PC-9 (cell line): ENCODE results near the gene PLOD3. TPM values are rescaled to one million over a fixed set of nuclear protein-coding genes. Genes with fewer than 3 reads are reported as not detected.

Experiments used
- BruUV-seq: library from RNA; stranded (reverse); fragments of 400-500 nt; replicated peaks from 2 replicates; lab custom pipeline; 2021; lab: Mats Ljungman, UMichigan
- CTCF ChIA-PET: fragments of 300-600 bp; sonication (Branson Sonifier 250); formaldehyde crosslinking; loops from one replicate; lab custom pipeline; 2022; ENCODE audit warnings: antibody characterized with exemption; lab: Charles Lee
- POLR2A ChIA-PET: fragments of 300-600 bp; sonication (Branson Sonifier 250); formaldehyde crosslinking; loops from one replicate; lab custom pipeline; 2022; ENCODE audit warnings: antibody characterized with exemption; ENCODE audit not compliant: unreplicated experiment; lab: Charles Lee
- DNase-seq, 2 experiments: peaks; one replicate each; pipeline versions ENCODE4 v3.0.0 to v3.0.0-alpha.2; 2015 to 2022; ENCODE audit warnings: mixed read lengths in 1 of 2
- H2AFZ ChIP-seq: fragments of 200-600 bp; sonication (generic); 2 replicates; pipeline ENCODE4 v1.8.1; 2017; ENCODE audit warnings: antibody characterized with exemption
- H3F3A ChIP-seq: fragments of 200-600 bp; sonication (generic); 2 replicates; pipeline ENCODE4 v1.8.1; 2017; ENCODE audit warnings: antibody characterized with exemption, mild to moderate bottlenecking, low read depth; ENCODE audit not compliant: insufficient read depth
- H3K27ac ChIP-seq: fragments of 200-600 bp; sonication (generic); 2 replicates; pipeline ENCODE4 v1.6.1; 2016; ENCODE audit warnings: mixed run types
- H3K27me3 ChIP-seq: fragments of 200-600 bp; sonication (generic); 2 replicates; pipeline ENCODE4 v1.6.1; 2016; ENCODE audit warnings: low read depth, mixed run types; ENCODE audit not compliant: insufficient read depth
- H3K36me3 ChIP-seq: fragments of 200-600 bp; sonication (generic); 2 replicates; pipeline ENCODE4 v1.6.1; 2016; ENCODE audit warnings: low read depth, mixed run types
- H3K4me1 ChIP-seq: fragments of 200-600 bp; sonication (generic); replicated peaks from 2 replicates; pipeline ENCODE4 v1.6.1; 2016; ENCODE audit warnings: mixed run types; ENCODE audit not compliant: insufficient read depth
- H3K4me2 ChIP-seq: fragments of 200-600 bp; sonication (generic); 2 replicates; pipeline ENCODE4 v1.6.1; 2017; ENCODE audit warnings: mixed run types
- H3K4me3 ChIP-seq: fragments of 200-600 bp; sonication (generic); 2 replicates; pipeline ENCODE4 v1.6.1; 2016; ENCODE audit warnings: mixed run types
- H3K79me2 ChIP-seq: fragments of 200-600 bp; sonication (generic); 2 replicates; pipeline ENCODE4 v1.6.1; 2017; ENCODE audit warnings: low read depth, mixed run types
- H3K9me2 ChIP-seq: fragments of 200-600 bp; sonication (generic); 2 replicates; pipeline ENCODE4 v1.8.1; 2017; ENCODE audit warnings: mild to moderate bottlenecking; ENCODE audit not compliant: insufficient read depth
- H3K9me3 ChIP-seq: fragments of 200-600 bp; sonication (generic); 2 replicates; pipeline ENCODE4 v1.8.1; 2016; ENCODE audit warnings: low read depth; ENCODE audit not compliant: insufficient read depth
- H4K20me1 ChIP-seq: fragments of 200-600 bp; sonication (generic); 2 replicates; pipeline ENCODE4 v1.8.1; 2017; ENCODE audit not compliant: insufficient read depth
- EZH2 ChIP-seq: fragments of 200-600 bp; sonication (generic); IDR thresholded peaks from 2 replicates; pipeline ENCODE4 v1.8.0; 2017; ENCODE audit warnings: antibody characterized with exemption, low read depth
- intact Hi-C: fragments of 100-400 bp; cut with micrococcal nuclease; formaldehyde crosslinking; loops from one replicate; pipeline ENCODE4 v1.10.0; 2022; ENCODE audit not compliant: unreplicated experiment
- total RNA-seq: library from RNA; stranded (reverse); gene quantifications from 2 replicates; pipeline ENCODE4 v1.2.3, GENCODE V29; 2021
- TF ChIP-seq, protein P1 (sequence below): fragments of 200-600 bp; sonication (generic); conservative IDR thresholded peaks from 2 replicates; pipeline ENCODE4 v1.6.1; 2017; ENCODE audit warnings: mixed run types, antibody characterized with exemption, mild to moderate bottlenecking, moderate library complexity

PLOD3 gene
- total RNA-seq, 1 experiment from 2014 or later = 93.2 TPM

DNA sequence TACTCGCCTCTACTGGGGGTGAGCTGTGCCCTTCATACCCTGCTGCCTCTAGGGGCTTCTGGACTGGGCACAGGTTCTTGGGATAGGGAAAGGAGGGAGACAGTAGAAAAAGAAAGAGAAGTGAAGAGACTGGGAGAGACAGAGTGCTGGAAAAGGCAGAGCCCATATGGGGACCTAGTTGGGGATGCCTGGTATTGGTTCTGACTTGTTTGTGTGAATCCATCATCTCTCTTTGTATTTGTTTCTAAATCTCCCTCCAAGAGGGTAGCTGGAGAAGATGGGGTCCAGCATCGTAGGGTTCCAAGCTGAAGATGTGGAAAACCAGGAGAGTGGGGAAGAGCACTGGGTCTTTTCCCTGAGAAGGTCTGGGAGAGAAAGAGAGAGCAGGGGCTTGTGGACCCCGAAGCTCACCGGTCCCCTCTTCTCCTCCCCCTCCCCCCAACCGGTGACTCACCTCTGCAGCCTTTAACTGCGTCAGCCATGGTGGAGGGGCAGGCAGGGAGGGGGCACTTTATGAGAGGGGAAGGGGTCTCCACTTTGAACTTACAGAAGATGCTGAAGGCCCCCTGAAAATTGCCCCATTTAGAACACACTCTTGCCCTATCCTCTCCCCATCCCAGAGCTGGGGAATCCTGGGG is 48.9 kb downstream of the PLOD3 start:
- no peak for DNase-seq
- H3F3A ChIP-seq = peaks cover 15% of the 10 kb centered on the region; the same call in 1 of the 2 replicates
- no peak overlapping the region for H3K4me3 ChIP-seq
- peaks cover 55% of the 10 kb centered on the region for H3K27me3 ChIP-seq
- peaks cover 35% of the 10 kb centered on the region for H3K4me1 ChIP-seq
- TF ChIP-seq EZH2 = no peak
- TF ChIP-seq, protein P1, sequence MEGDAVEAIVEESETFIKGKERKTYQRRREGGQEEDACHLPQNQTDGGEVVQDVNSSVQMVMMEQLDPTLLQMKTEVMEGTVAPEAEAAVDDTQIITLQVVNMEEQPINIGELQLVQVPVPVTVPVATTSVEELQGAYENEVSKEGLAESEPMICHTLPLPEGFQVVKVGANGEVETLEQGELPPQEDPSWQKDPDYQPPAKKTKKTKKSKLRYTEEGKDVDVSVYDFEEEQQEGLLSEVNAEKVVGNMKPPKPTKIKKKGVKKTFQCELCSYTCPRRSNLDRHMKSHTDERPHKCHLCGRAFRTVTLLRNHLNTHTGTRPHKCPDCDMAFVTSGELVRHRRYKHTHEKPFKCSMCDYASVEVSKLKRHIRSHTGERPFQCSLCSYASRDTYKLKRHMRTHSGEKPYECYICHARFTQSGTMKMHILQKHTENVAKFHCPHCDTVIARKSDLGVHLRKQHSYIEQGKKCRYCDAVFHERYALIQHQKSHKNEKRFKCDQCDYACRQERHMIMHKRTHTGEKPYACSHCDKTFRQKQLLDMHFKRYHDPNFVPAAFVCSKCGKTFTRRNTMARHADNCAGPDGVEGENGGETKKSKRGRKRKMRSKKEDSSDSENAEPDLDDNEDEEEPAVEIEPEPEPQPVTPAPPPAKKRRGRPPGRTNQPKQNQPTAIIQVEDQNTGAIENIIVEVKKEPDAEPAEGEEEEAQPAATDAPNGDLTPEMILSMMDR = no peak
- H3K36me3 ChIP-seq = no peaks in the 10 kb centered on the region
- intact Hi-C loops = no loop called here
- H3K27ac ChIP-seq = no peak overlapping the region
- POLR2A ChIA-PET = no interaction called here
- H3K4me2 ChIP-seq = no peak overlapping the region
- H3K9me2 ChIP-seq = no peaks in the 10 kb centered on the region
- no TSS peak for BruUV-seq
- peaks cover 6% of the 10 kb centered on the region; the same call in 1 of the 2 replicates for H3K79me2 ChIP-seq
- H3K9me3 ChIP-seq = no peaks in the 10 kb centered on the region
- H4K20me1 ChIP-seq = peaks cover 7% of the 10 kb centered on the region; the same call in 1 of the 2 replicates
- H2AFZ ChIP-seq = no peak overlapping the region
- CTCF ChIA-PET = interaction anchor here (0.6 kb wide), 1 partner anchor 449 kb away, joined by 4 read pairs; no protein-coding TSS in a partner anchor

GRCh38 chr7:101167645-101168411 is 49.6 kb downstream of the PLOD3 start:
- no peak for DNase-seq
- Histone ChIP-seq H3K4me3 (no peak overlapping the region), H3K4me2 (no peak overlapping the region), H4K20me1 (peaks cover 7% of the 10 kb centered on the region; the same call in 1 of the 2 replicates), H3K9me3 (no peaks in the 10 kb centered on the region), H3K4me1 (peaks cover 28% of the 10 kb centered on the region), H3K27me3 (peaks cover 50% of the 10 kb centered on the region), H3K79me2 (peaks cover 6% of the 10 kb centered on the region; the same call in 1 of the 2 replicates), H3K9me2 (no peaks in the 10 kb centered on the region), H3F3A (peaks cover 17% of the 10 kb centered on the region; the same call in 1 of the 2 replicates), H3K36me3 (no peaks in the 10 kb centered on the region), H2AFZ (no peak overlapping the region), H3K27ac (no peak overlapping the region)
- POLR2A ChIA-PET = no interaction called here
- CTCF ChIA-PET = interaction anchor here (0.6 kb wide), 1 partner anchor 448 kb away, joined by 4 read pairs; no protein-coding TSS in a partner anchor
- no peak for TF ChIP-seq EZH2
- TF ChIP-seq, protein P1 = no peak
- intact Hi-C loops = no loop called here
- BruUV-seq = no TSS peak

DNA sequence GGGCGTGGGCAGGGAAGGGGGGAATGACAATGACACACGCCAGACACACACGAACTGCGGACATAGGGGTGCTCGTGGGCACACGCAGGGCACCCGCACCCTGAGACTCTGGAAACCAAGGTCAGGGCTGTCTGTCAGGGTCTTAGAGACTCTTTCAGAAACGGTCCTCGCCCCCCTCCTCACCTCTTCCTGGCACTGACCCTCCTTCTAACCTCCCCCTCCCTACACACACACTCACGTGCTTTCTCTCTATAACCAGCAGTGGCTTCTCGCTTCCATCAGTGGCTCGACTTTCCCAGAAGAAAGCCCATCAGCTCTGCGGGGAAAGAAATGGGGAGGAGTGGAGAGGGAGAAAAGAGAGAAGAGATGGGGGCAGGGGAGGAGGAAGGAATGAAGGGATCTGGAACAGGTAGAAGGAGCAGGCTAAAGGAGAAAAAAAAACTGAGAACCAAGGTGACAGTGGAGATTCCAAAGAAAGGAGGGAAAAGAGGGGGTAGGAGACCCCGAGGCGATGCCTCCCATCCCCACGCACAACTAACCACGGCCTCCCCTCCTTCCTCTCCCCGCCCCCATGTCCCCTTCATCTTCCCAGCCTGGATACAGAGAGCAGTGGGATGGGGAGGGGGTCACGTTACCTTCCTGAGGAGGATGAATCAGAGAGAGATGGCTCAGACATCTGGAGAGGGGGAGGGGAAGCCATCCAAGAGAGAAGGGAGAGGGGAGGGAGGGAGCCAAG is 50.3 kb downstream of the PLOD3 start:
- no peak overlapping the region for H3K4me2 ChIP-seq
- no peak for DNase-seq
- H3K9me3 ChIP-seq = no peaks in the 10 kb centered on the region
- H2AFZ ChIP-seq = no peak overlapping the region
- TF ChIP-seq, protein P1 = no peak
- TF ChIP-seq EZH2 = no peak
- no TSS peak for BruUV-seq
- intact Hi-C loops = no loop called here
- peaks cover 6% of the 10 kb centered on the region; the same call in 1 of the 2 replicates for H3K79me2 ChIP-seq
- H3K27me3 ChIP-seq = peaks cover 43% of the 10 kb centered on the region
- H3K36me3 ChIP-seq = no peaks in the 10 kb centered on the region
- no peak overlapping the region for H3K27ac ChIP-seq
- H3K9me2 ChIP-seq = no peaks in the 10 kb centered on the region
- peaks cover 24% of the 10 kb centered on the region for H3F3A ChIP-seq
- no peak overlapping the region for H3K4me3 ChIP-seq
- H3K4me1 ChIP-seq = peaks cover 30% of the 10 kb centered on the region
- CTCF ChIA-PET = interaction anchor here (0.6 to 0.7 kb wide), 2 partner anchors 39 to 124 kb away, joined by 8 to 11 read pairs; no protein-coding TSS in a partner anchor
- peaks cover 7% of the 10 kb centered on the region; the same call in 1 of the 2 replicates for H4K20me1 ChIP-seq
- POLR2A ChIA-PET = interaction anchor here (0.6 kb wide), 1 partner anchor 336 kb away, joined by 4 read pairs; no protein-coding TSS in a partner anchor
